Urothelium cell line (cell line): Measurements from ENCODE around the gene DOCK3.
A peak's percentile ranks its signal among the peaks of the same experiment; 100 is the strongest.
"Not testable (repeated sequence)": the region's sequence is repeated elsewhere in the genome, so short reads cannot be mapped to it uniquely, and the experiment has no call there.

Source experiments
- DNase-seq: peaks from one replicate; pipeline ENCODE4 v3.0.0; 2011; ENCODE audit warnings: low spot score, mixed read lengths
- FAIRE-seq: peaks from 2 replicates; lab custom pipeline; 2011; peaks lifted over from hg19 to GRCh38; lab: Jason Lieb, UNC

DOCK3 gene

GRCh38 chr3:51083490-51083889 lies 408.8 kb downstream of the DOCK3 start:
- no peak for FAIRE-seq

GRCh38 chr3:51092141-51092540 lies 417.4 kb downstream of the DOCK3 start:
- DNase-seq, FAIRE-seq: not testable (repeated sequence)

More at GRCh38 chr3:51083490-51083889, 408.8 kb downstream of the DOCK3 start:
- DNase-seq, result no peak

GRCh38 chr3:51094838-51095237 lies 420.1 kb downstream of the DOCK3 start:
- not testable (repeated sequence) for FAIRE-seq, DNase-seq

- peak; percentile 62 for DNase-seq
- FAIRE-seq, result no peak
Observed at GRCh38 chr3:51099794-51100535, 425.2 kb downstream of the DOCK3 start.

- FAIRE-seq (no peak), DNase-seq (no peak)
Observed at GRCh38 chr3:51100536-51100851, 425.8 kb downstream of the DOCK3 start.

- FAIRE-seq, result no peak
- no peak for DNase-seq
Observed at GRCh38 chr3:51102396-51102795, 427.7 kb downstream of the DOCK3 start.

GRCh38 chr3:51106242-51106876 lies 431.6 kb downstream of the DOCK3 start:
- no peak for FAIRE-seq
- no peak for DNase-seq

GRCh38 chr3:51110586-51110985 lies 435.9 kb downstream of the DOCK3 start:
- no peak for FAIRE-seq
- DNase-seq, result no peak

GRCh38 chr3:51122944-51123343 lies 448.2 kb downstream of the DOCK3 start:
- no peak for FAIRE-seq

GRCh38 chr3:51123531-51123930 lies 448.8 kb downstream of the DOCK3 start:
- no peak for FAIRE-seq

More at GRCh38 chr3:51122944-51123343, 448.2 kb downstream of the DOCK3 start:
- DNase-seq, result no peak

GRCh38 chr3:51131607-51132006 lies 456.9 kb downstream of the DOCK3 start:
- not testable (repeated sequence) for FAIRE-seq, DNase-seq

More at GRCh38 chr3:51123531-51123930, 448.8 kb downstream of the DOCK3 start:
- no peak for DNase-seq

GRCh38 chr3:51137715-51138114 lies 463.0 kb downstream of the DOCK3 start:
- FAIRE-seq (no peak), DNase-seq (no peak)

GRCh38 chr3:51139616-51140015 lies 464.9 kb downstream of the DOCK3 start:
- FAIRE-seq, result no peak

GRCh38 chr3:51141573-51141972 lies 466.8 kb downstream of the DOCK3 start:
- FAIRE-seq (no peak), DNase-seq (no peak)

More at GRCh38 chr3:51139616-51140015, 464.9 kb downstream of the DOCK3 start:
- DNase-seq, result no peak

- no peak for FAIRE-seq
Observed at GRCh38 chr3:51145811-51146585, 471.3 kb downstream of the DOCK3 start.

GRCh38 chr3:51146781-51147180 lies 472.1 kb downstream of the DOCK3 start:
- FAIRE-seq, result no peak
- DNase-seq, result no peak

More at GRCh38 chr3:51145811-51146585, 471.3 kb downstream of the DOCK3 start:
- DNase-seq, result no peak

- DNase-seq (no peak), FAIRE-seq (no peak)
Observed at GRCh38 chr3:51156147-51156546, 481.4 kb downstream of the DOCK3 start.

GRCh38 chr3:51163051-51163450 lies 488.3 kb downstream of the DOCK3 start:
- DNase-seq (no peak), FAIRE-seq (no peak)

GRCh38 chr3:51173518-51174271 lies 499.0 kb downstream of the DOCK3 start:
- FAIRE-seq (no peak), DNase-seq (no peak)

- FAIRE-seq, result no peak
Observed at GRCh38 chr3:51176923-51177322, 502.2 kb downstream of the DOCK3 start.

GRCh38 chr3:51186446-51186845 lies 511.7 kb downstream of the DOCK3 start:
- DNase-seq, FAIRE-seq: not testable (repeated sequence)

More at GRCh38 chr3:51176923-51177322, 502.2 kb downstream of the DOCK3 start:
- no peak for DNase-seq
